Uterus (tissue), 4 donors: ENCODE data around the gene MGST2. TPM values are rescaled to one million over a fixed set of nuclear protein-coding genes. Genes with fewer than 3 reads are reported as not detected.

Source experiments
- DNase-seq, 2 donors: peaks; one replicate each; pipeline ENCODE4 v3.0.0-alpha.2; 2019 to 2020
- H3K27ac ChIP-seq, 2 donors: fragments of 200-600 bp; sonication (generic); 1 replicate in 1 of 2; 2 replicates in 1 of 2; pipeline ENCODE4 v1.5.1; 2016 to 2018
- H3K27me3 ChIP-seq, 2 donors: fragments of 200-600 bp; sonication (generic); one replicate each; pipeline ENCODE4 v1.5.1; 2018 to 2019; ENCODE audit warnings: control low read depth in 1 of 2
- H3K36me3 ChIP-seq, 2 donors: fragments of 200-600 bp; sonication (generic); one replicate each; pipeline ENCODE4 v1.5.1; 2019; ENCODE audit warnings: control low read depth in 1 of 2
- H3K4me1 ChIP-seq, 2 donors: fragments of 200-600 bp; sonication (generic); one replicate each; pipeline ENCODE4 v1.5.1; 2018 to 2019; ENCODE audit warnings: control low read depth in 1 of 2
- H3K4me3 ChIP-seq, 2 donors: fragments of 200-600 bp; sonication (generic); 1 replicate in 1 of 2; 2 replicates in 1 of 2; pipeline ENCODE4 v1.5.1; 2018 to 2019; ENCODE audit warnings: mild to moderate bottlenecking in 1 of 2
- H3K9me3 ChIP-seq, 2 donors: fragments of 200-600 bp; sonication (generic); one replicate each; pipeline ENCODE4 v1.5.1; 2019; ENCODE audit warnings: control low read depth in 1 of 2
- CTCF ChIP-seq, 4 experiments: fragments of 200-600 bp in 2 of 4; fragments of 450-650 bp in 2 of 4; sonication (generic) in 2 of 4; IDR thresholded peaks; one replicate each; pipeline ENCODE4 v1.5.1; 2016 to 2019; ENCODE audit warnings: antibody characterized with exemption in 4 of 4, mild to moderate bottlenecking in 2 of 4, moderate library complexity in 1 of 4
- POLR2A ChIP-seq, 2 donors: fragments of 450-650 bp; IDR thresholded peaks; one replicate each; pipeline ENCODE4 v1.6.1; 2016; ENCODE audit warnings: antibody characterized with exemption in 2 of 2, mild to moderate bottlenecking in 1 of 2, moderate library complexity in 1 of 2
- intact Hi-C: fragments of 100-400 bp; cut with DNase I; formaldehyde crosslinking; loops from one replicate; pipeline ENCODE4 v1.15.1; 2023; ENCODE audit warnings: low total_unique reads
- total RNA-seq, 4 donors: library from RNA; depleted of rRNA in 3 of 4; stranded (reverse); fragments of >200 nt in 3 of 4; gene quantifications; one replicate each; pipeline versions ENCODE4 v1.1.0 to v1.2.4, GENCODE V29; 2014 to 2023
- donor health status: DM: yes; HTN: yes; CAD: no.

The MGST2 gene
- total RNA-seq, 4 donors from 2014 or later = 19.4 to 141 (median 40.7) TPM

- Histone ChIP-seq H3K4me1 (no peaks in the 10 kb centered on the region), H3K36me3 (no peaks in the 10 kb centered on the region), H3K4me3 (no peak overlapping the region), H3K27me3 (no peaks in the 10 kb centered on the region), H3K9me3 (no peaks in the 10 kb centered on the region), H3K27ac (no peak overlapping the region)
- DNase-seq = no peak
- TF ChIP-seq CTCF (IDR thresholded peaks at IDR 0.05) (no peak), POLR2A (IDR thresholded peaks at IDR 0.05) (no peak)
- intact Hi-C loops = no loop called here
Observed at GRCh38 chr4:139647184-139647583, 18.4 kb upstream of the MGST2 start.

GRCh38 chr4:139647952-139648351 is 17.7 kb upstream of the MGST2 start:
- no peak overlapping the region for H3K4me3 ChIP-seq
- no peaks in the 10 kb centered on the region for H3K27me3 ChIP-seq
- H3K4me1 ChIP-seq = no peaks in the 10 kb centered on the region
- DNase-seq = no peak
- TF ChIP-seq CTCF (IDR thresholded peaks at IDR 0.05) = no peak
- no peak for TF ChIP-seq POLR2A (IDR thresholded peaks at IDR 0.05)
- no peaks in the 10 kb centered on the region for H3K36me3 ChIP-seq
- intact Hi-C loops = no loop called here
- H3K27ac ChIP-seq = no peak overlapping the region
- H3K9me3 ChIP-seq = no peaks in the 10 kb centered on the region

DNA sequence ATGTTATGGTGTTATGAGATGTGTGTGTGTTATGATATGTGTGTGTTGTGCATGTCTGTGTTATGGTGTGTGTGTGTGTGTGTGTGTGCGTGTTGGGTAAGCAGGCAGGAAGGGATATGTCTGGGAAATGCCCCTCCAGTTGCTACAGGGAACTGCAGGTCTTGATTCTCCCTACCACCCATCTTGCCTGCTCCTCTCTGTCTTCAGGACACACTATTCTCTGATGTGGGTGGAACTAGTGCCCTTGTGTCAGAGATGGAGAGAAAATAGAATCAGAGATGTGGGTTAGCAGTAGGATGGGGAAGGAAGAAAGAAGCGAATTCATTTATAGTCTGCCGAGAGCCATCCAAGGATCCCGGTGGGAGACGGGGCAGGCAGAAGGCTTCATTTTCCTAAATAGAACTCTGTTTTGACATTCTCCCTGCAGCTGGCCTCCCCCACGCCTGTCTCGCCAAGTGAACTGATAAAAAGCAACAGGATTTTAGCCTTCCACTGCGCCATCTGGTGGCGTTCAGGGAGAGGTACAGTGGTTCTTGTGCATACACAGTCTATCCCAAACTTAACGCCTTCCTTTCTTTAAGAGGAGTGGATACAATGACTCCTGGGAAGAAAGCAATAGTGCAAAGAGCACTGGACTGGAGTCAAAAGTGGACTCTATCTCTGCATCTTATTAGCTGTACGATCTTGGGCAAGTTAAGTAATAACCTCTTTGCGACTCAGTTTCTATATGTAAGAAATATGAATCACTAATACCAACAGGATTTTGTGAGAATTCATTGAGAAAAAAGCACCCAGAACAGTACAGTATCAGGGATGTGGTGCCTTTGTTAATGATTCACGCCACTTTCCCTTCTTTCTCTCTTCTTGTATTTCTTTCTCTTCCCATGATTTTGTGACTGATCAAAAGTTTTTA is 14.1 kb upstream of the MGST2 start:
- Histone ChIP-seq H3K4me3 (no peak overlapping the region), H3K27me3 (no peaks in the 10 kb centered on the region), H3K9me3 (no peaks in the 10 kb centered on the region), H3K27ac (peak overlapping the region; percentile 61 to 69), H3K36me3 (no peaks in the 10 kb centered on the region), H3K4me1 (no peaks in the 10 kb centered on the region)
- TF ChIP-seq POLR2A (IDR thresholded peaks at IDR 0.05) (no peak), CTCF (IDR thresholded peaks at IDR 0.05) (peak; percentile 86 to 93 (median 90))
- peak; percentile 90 to 94 for DNase-seq
- intact Hi-C loops = no loop called here

DNA sequence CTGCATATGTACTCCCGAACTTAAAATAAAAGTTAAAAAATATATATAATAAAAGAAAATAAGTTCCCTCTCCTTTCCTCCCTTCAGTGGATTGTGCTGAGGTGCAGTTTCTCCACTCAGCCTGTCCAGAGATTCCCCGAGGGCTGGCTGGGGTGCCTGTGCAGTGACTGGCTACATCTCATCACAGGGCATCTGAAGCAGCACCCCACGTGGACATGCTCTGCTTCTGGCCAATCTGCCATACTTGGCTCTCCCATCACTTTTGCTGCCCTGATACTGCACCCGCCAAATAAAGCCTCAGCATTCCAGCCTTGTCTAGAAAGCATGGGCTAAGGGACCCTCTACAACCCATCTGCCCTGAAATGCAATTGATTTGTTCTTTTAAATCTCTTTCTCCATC is 11.1 kb upstream of the MGST2 start:
- DNase-seq = no peak
- Histone ChIP-seq H3K27me3 (no peaks in the 10 kb centered on the region), H3K27ac (no peak overlapping the region), H3K36me3 (no peaks in the 10 kb centered on the region), H3K4me1 (no peaks in the 10 kb centered on the region), H3K9me3 (no peaks in the 10 kb centered on the region), H3K4me3 (no peak overlapping the region)
- intact Hi-C loops = no loop called here
- TF ChIP-seq CTCF (IDR thresholded peaks at IDR 0.05) (no peak), POLR2A (IDR thresholded peaks at IDR 0.05) (no peak)

- no peak overlapping the region for H3K4me3 ChIP-seq
- H3K27me3 ChIP-seq = no peaks in the 10 kb centered on the region
- no peak for DNase-seq
- TF ChIP-seq POLR2A (IDR thresholded peaks at IDR 0.05) = no peak
- TF ChIP-seq CTCF (IDR thresholded peaks at IDR 0.05) = peak; percentile 18 to 34 (median 22)
- H3K27ac ChIP-seq = no peak overlapping the region
- H3K36me3 ChIP-seq = no peaks in the 10 kb centered on the region
- intact Hi-C loops = no loop called here
- H3K4me1 ChIP-seq = no peaks in the 10 kb centered on the region
- H3K9me3 ChIP-seq = no peaks in the 10 kb centered on the region
Observed at GRCh38 chr4:139655116-139655515, 10.5 kb upstream of the MGST2 start.
